HepG2 (cell line): ENCODE data around the gene TMEM250. TPM values are rescaled to one million over a fixed set of nuclear protein-coding genes. Genes with fewer than 3 reads are reported as not detected.

Source experiments
- ATF5 ChIP-seq: sonication (generic); formaldehyde crosslinking; IDR thresholded peaks from 2 replicates; pipeline ENCODE4 v1.4.0; 2020; ENCODE audit warnings: mild to moderate bottlenecking, low read depth, missing genetic modification reagents
- DR1 ChIP-seq: sonication (generic); formaldehyde crosslinking; IDR thresholded peaks from 2 replicates; pipeline ENCODE4 v1.8.0; 2021; ENCODE audit warnings: mild to moderate bottlenecking, missing genetic modification reagents, inconsistent platforms
- HIVEP1 ChIP-seq: sonication (generic); formaldehyde crosslinking; IDR thresholded peaks from 2 replicates; pipeline ENCODE4 v1.4.0; 2020; ENCODE audit warnings: mild to moderate bottlenecking, missing genetic modification reagents
- HMG20A ChIP-seq: IDR thresholded peaks from 2 replicates; pipeline ENCODE4 v1.6.1; 2016; ENCODE audit warnings: borderline replicate concordance
- HNRNPL ChIP-seq: fragments of 200-400 bp; formaldehyde crosslinking; IDR thresholded peaks from 2 replicates; pipeline ENCODE4 v1.6.1; 2017; ENCODE audit warnings: mild to moderate bottlenecking, low read depth, low read length
- HOXA5 ChIP-seq: sonication (generic); formaldehyde crosslinking; IDR thresholded peaks from 2 replicates; pipeline ENCODE4 v1.4.0; 2020; ENCODE audit warnings: missing genetic modification reagents
- MAFG ChIP-seq: sonication (generic); formaldehyde crosslinking; IDR thresholded peaks from 2 replicates; pipeline ENCODE4 v1.5.1; 2020; ENCODE audit warnings: mild to moderate bottlenecking, missing genetic modification reagents
- MBNL3 ChIP-seq: fragments of 250-450 bp; sonication (Bioruptor Pico); conservative IDR thresholded peaks from 2 replicates; pipeline ENCODE4 v1.8.0; 2022; ENCODE audit warnings: mild to moderate bottlenecking, inconsistent platforms
- MXD4 ChIP-seq: IDR thresholded peaks from 2 replicates; pipeline ENCODE4 v1.6.1; 2016; ENCODE audit warnings: mild to moderate bottlenecking, missing biosample characterization, missing genetic modification reagents
- PHF20 ChIP-seq: sonication (generic); formaldehyde crosslinking; IDR thresholded peaks from 2 replicates; pipeline ENCODE4 v1.5.0; 2020; ENCODE audit warnings: mild to moderate bottlenecking, missing genetic modification reagents
- POGK ChIP-seq: sonication (generic); formaldehyde crosslinking; conservative IDR thresholded peaks from 2 replicates; pipeline ENCODE4 v1.8.0; 2022; ENCODE audit warnings: mild to moderate bottlenecking, moderate library complexity, missing genetic modification reagents
- RFXANK ChIP-seq: IDR thresholded peaks from 2 replicates; pipeline ENCODE4 v1.6.1; 2016
- TMF1 ChIP-seq: sonication (generic); formaldehyde crosslinking; IDR thresholded peaks from 2 replicates; pipeline ENCODE4 v1.8.1; 2022; ENCODE audit warnings: low read depth, missing genetic modification reagents
- ZBTB10 ChIP-seq: sonication (generic); formaldehyde crosslinking; IDR thresholded peaks from 2 replicates; pipeline ENCODE4 v1.4.0; 2020; ENCODE audit warnings: missing genetic modification reagents, borderline replicate concordance
- ZKSCAN1 ChIP-seq: fragments of 150-350 bp; IDR thresholded peaks from 2 replicates; pipeline ENCODE4 v1.6.1; 2014; ENCODE audit warnings: low read length
- ZNF331 ChIP-seq: sonication (generic); formaldehyde crosslinking; IDR thresholded peaks from 2 replicates; pipeline ENCODE4 v1.4.0; 2020; ENCODE audit warnings: missing genetic modification reagents
- ZNF343 ChIP-seq: sonication (generic); formaldehyde crosslinking; IDR thresholded peaks from 2 replicates; pipeline ENCODE4 v1.4.0; 2020; ENCODE audit warnings: mild to moderate bottlenecking, missing genetic modification reagents
- ZNF709 ChIP-seq: sonication (generic); formaldehyde crosslinking; IDR thresholded peaks from 2 replicates; pipeline ENCODE4 v1.5.0; 2020; ENCODE audit warnings: mild to moderate bottlenecking, missing genetic modification reagents
- ZNF710 ChIP-seq: sonication (generic); formaldehyde crosslinking; IDR thresholded peaks from 2 replicates; pipeline ENCODE4 v1.5.0; 2020; ENCODE audit warnings: mild to moderate bottlenecking, missing genetic modification reagents, borderline replicate concordance
- ZNF772 ChIP-seq: sonication (generic); formaldehyde crosslinking; IDR thresholded peaks from 2 replicates; pipeline ENCODE4 v1.5.0; 2020; ENCODE audit warnings: mild to moderate bottlenecking, missing genetic modification reagents
- polyA plus RNA-seq, 8 experiments: library from polyadenylated mRNA; depleted of rRNA in 3 of 8; stranded (reverse) in 7 of 8; unstranded in 1 of 8; fragments of >200 nt; fragmentation: Illumina TruSeq in 4 of 8; extraction: Trizol in 4 of 8; gene quantifications; 2 replicates each; pipeline versions ENCODE4 v1.2.1 to v1.2.3, GENCODE V29; 2011 to 2016; ENCODE audit warnings: low read depth in 4 of 8, missing spikeins in 1 of 8, mixed read lengths in 1 of 8; ENCODE audit not compliant: insufficient read depth in 1 of 8
- total RNA-seq, 5 experiments: library from RNA; depleted of rRNA; stranded (reverse); fragments of >200 nt; fragmentation: Illumina TruSeq; extraction: Trizol; gene quantifications; 2 replicates each; pipeline ENCODE4 v1.2.3, GENCODE V29; 2016; ENCODE audit warnings: low read depth in 1 of 5

Gene TMEM250
- total and polyA plus RNA-seq, 2 of the 13 experiments (the other 11 are each of a cell fraction or from before 2014, with no cell fraction given): 5.5 to 13.9 TPM

GRCh38 chr9:136119061-136119882, 597 bp upstream of the TMEM250 start (continued):
- TF ChIP-seq ZNF710 (CRISPR knock-in tag) (no peak; the same call in 1 of the 2 replicates), ZBTB10 (0 out of 2 replicates have a peak, but pooled peaks have one; percentile 16), ATF5 (CRISPR knock-in tag) (no peak; the same call in 1 of the 2 replicates), PHF20 (CRISPR knock-in tag) (peak; percentile 37; the same call in 1 of the 2 replicates), ZNF343 (CRISPR knock-in tag) (no peak; the same call in 1 of the 2 replicates), ZKSCAN1 (no peak), ZNF772 (CRISPR knock-in tag) (peak; percentile 62), ZNF709 (CRISPR knock-in tag) (0 out of 2 replicates have a peak, but pooled peaks have one; percentile 39), MAFG (CRISPR knock-in tag) (no peak), HOXA5 (CRISPR knock-in tag) (peak; percentile 22; the same call in 1 of the 2 replicates), ZNF331 (CRISPR knock-in tag) (no peak; the same call in 1 of the 2 replicates), HNRNPL (peak; percentile 94), POGK (peak; percentile 66), HIVEP1 (CRISPR knock-in tag) (peak; percentile 79), TMF1 (no peak; the same call in 1 of the 2 replicates), HMG20A (CRISPR knock-in tag) (no peak), DR1 (no peak; the same call in 1 of the 2 replicates), MBNL3 (CRISPR knock-in tag) (no peak), MXD4 (CRISPR knock-in tag) (peak; percentile 14; the same call in 1 of the 2 replicates), RFXANK (CRISPR knock-in tag) (no peak)
